DOHH2 (cell line): ENCODE measurements around the gene FMC1.

Source experiments
- H3F3A ChIP-seq: fragments of 200-600 bp; sonication (generic), shearing (Covaris generic); 2 replicates; pipeline ENCODE4 v1.6.0; 2016; ENCODE audit warnings: antibody characterized with exemption, mild to moderate bottlenecking; ENCODE audit not compliant: control insufficient read depth, insufficient read depth
- H3K27ac ChIP-seq: fragments of 200-600 bp; sonication (generic); 2 replicates; pipeline ENCODE4 v1.5.1; 2014; ENCODE audit warnings: low read depth, mild to moderate bottlenecking, low read length, moderate library complexity
- H3K27me3 ChIP-seq: fragments of 200-600 bp; sonication (generic); 2 replicates; pipeline ENCODE4 v1.6.1; 2014; ENCODE audit warnings: mild to moderate bottlenecking, low read length, mixed read lengths; ENCODE audit not compliant: control insufficient read depth
- H3K36me3 ChIP-seq: fragments of 200-600 bp; sonication (generic); 2 replicates; pipeline ENCODE4 v1.6.1; 2014; ENCODE audit warnings: mild to moderate bottlenecking, low read length, moderate library complexity, mixed read lengths; ENCODE audit not compliant: control insufficient read depth
- H3K4me1 ChIP-seq: fragments of 200-600 bp; sonication (generic); 2 replicates; pipeline ENCODE4 v1.6.1; 2014; ENCODE audit warnings: mild to moderate bottlenecking, low read length, mixed read lengths; ENCODE audit not compliant: control insufficient read depth
- H3K4me2 ChIP-seq: fragments of 200-600 bp; sonication (generic); 2 replicates; pipeline ENCODE4 v1.6.0; 2014; ENCODE audit warnings: mild to moderate bottlenecking, low read length, moderate library complexity
- H3K4me3 ChIP-seq: fragments of 200-600 bp; sonication (generic); 2 replicates; pipeline ENCODE4 v1.5.1; 2014; ENCODE audit warnings: mild to moderate bottlenecking, low read length, mixed read lengths
- H3K79me2 ChIP-seq: fragments of 200-600 bp; sonication (generic); 2 replicates; pipeline ENCODE4 v1.6.1; 2014; ENCODE audit warnings: mild to moderate bottlenecking, low read length, mixed read lengths; ENCODE audit not compliant: control insufficient read depth
- H3K9me2 ChIP-seq: fragments of 200-600 bp; sonication (generic); replicated peaks from 2 replicates; pipeline ENCODE4 v1.6.1; 2014; ENCODE audit warnings: mild to moderate bottlenecking, low read length, mixed read lengths; ENCODE audit not compliant: control insufficient read depth
- H3K9me3 ChIP-seq: fragments of 200-600 bp; sonication (generic); 2 replicates; pipeline ENCODE4 v1.6.1; 2014; ENCODE audit warnings: antibody characterized with exemption, low read length, mixed read lengths; ENCODE audit not compliant: control insufficient read depth, insufficient read depth
- H4K20me1 ChIP-seq: fragments of 200-600 bp; sonication (generic); 2 replicates; pipeline ENCODE4 v1.6.0; 2014; ENCODE audit warnings: low read depth, mild to moderate bottlenecking, antibody characterized with exemption, low read length, moderate library complexity; ENCODE audit not compliant: control insufficient read depth, insufficient read depth
- EZH2phosphoT487 ChIP-seq: fragments of 200-600 bp; sonication (generic); IDR thresholded peaks from 2 replicates; pipeline ENCODE4 v1.6.1; 2017; ENCODE audit warnings: borderline replicate concordance, mild to moderate bottlenecking, antibody characterized with exemption, low read length, moderate library complexity, mixed read lengths
- TF ChIP-seq, protein P1 (sequence below): fragments of 200-600 bp; sonication (generic); IDR thresholded peaks from one replicate; pipeline ENCODE4 v1.5.1; 2014; ENCODE audit warnings: antibody characterized with exemption, mild to moderate bottlenecking, low read depth, low read length; ENCODE audit not compliant: poor library complexity, severe bottlenecking

FMC1 gene

DNA sequence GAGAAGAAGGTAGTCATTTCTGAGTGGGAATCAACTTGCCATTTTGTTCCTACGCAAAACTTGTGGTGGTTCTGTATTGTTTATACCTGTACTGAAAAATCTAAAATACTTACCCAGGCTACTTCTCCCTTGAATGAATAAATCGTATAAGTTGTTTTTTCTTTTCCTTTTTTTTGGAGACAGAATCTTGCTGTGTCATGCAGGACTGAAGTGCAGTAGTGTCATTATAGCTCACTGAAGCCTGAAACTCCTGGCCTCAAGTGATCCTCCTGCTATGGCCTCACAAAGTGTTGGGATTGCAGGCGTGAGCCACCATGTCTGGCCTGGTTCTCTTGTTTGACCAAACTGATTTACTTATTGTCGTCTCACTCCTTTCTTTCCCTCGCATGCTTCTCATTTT, 46.5 kb downstream of the FMC1 start:
- TF ChIP-seq EZH2phosphoT487: no peak
- TF ChIP-seq, protein P1, sequence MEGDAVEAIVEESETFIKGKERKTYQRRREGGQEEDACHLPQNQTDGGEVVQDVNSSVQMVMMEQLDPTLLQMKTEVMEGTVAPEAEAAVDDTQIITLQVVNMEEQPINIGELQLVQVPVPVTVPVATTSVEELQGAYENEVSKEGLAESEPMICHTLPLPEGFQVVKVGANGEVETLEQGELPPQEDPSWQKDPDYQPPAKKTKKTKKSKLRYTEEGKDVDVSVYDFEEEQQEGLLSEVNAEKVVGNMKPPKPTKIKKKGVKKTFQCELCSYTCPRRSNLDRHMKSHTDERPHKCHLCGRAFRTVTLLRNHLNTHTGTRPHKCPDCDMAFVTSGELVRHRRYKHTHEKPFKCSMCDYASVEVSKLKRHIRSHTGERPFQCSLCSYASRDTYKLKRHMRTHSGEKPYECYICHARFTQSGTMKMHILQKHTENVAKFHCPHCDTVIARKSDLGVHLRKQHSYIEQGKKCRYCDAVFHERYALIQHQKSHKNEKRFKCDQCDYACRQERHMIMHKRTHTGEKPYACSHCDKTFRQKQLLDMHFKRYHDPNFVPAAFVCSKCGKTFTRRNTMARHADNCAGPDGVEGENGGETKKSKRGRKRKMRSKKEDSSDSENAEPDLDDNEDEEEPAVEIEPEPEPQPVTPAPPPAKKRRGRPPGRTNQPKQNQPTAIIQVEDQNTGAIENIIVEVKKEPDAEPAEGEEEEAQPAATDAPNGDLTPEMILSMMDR: no peak
- H3K9me2 ChIP-seq: no peaks in the 10 kb centered on the region
- H3K4me3 ChIP-seq: no peak overlapping the region
- no peaks in the 10 kb centered on the region for H3K9me3 ChIP-seq
- H3K4me2 ChIP-seq: no peak overlapping the region
- no peaks in the 10 kb centered on the region for H3K4me1 ChIP-seq
- peaks cover 82% of the 10 kb centered on the region for H3K36me3 ChIP-seq
- no peaks in the 10 kb centered on the region for H3F3A ChIP-seq
- H3K79me2 ChIP-seq: peaks cover 87% of the 10 kb centered on the region
- H3K27ac ChIP-seq: no peak overlapping the region
- H4K20me1 ChIP-seq: peaks cover 7% of the 10 kb centered on the region; the same call in 1 of the 2 replicates
- no peaks in the 10 kb centered on the region for H3K27me3 ChIP-seq

DNA sequence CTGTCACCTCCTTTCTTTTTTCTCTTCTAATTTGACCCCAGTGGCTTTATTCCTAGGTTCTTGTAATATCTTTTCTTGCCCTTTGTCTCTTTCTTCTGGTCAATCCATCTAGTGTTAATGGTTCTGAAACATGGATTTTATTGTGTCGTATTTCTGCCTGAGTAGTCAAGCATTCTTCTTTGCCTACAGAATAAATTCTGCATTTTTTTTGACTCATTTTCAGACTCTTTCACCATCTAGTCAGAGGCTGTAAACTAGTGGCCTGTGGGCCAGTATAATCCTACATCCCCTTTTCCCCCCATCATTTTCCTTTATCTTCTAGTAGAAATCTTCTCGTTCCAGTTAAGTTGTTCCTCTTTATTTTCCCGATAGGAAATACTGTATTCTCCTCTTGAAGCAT, 48.0 kb downstream of the FMC1 start:
- Histone ChIP-seq H3K36me3 (peaks cover 88% of the 10 kb centered on the region), H3K4me1 (no peaks in the 10 kb centered on the region), H3K4me3 (no peak overlapping the region), H3K27ac (no peak overlapping the region), H3F3A (no peaks in the 10 kb centered on the region), H3K79me2 (peaks cover 93% of the 10 kb centered on the region), H3K9me3 (no peaks in the 10 kb centered on the region), H4K20me1 (peaks cover 6% of the 10 kb centered on the region; the same call in 1 of the 2 replicates), H3K9me2 (no peaks in the 10 kb centered on the region), H3K4me2 (no peak overlapping the region), H3K27me3 (no peaks in the 10 kb centered on the region)
- TF ChIP-seq EZH2phosphoT487: no peak
- TF ChIP-seq, protein P1: no peak

DNA sequence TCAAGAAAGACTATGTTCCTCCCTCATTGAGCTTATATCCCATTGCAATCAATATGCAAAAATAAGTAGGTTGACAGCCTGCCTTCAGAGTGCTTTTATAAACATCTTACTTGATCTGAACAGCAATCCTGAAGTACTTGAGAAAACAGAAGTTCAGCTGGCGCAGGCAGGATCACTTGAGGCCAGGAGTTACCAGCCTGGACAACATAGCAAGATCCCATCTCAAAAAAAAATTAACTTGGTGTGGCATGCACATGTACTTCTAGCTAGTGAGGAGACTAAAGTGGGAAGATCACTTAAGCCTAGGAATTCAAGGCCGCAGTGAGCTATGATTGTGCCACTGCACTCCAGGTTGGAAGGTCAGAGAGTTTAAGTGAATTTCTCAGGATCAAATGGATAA, 48.6 kb downstream of the FMC1 start:
- Histone ChIP-seq H3K4me3 (no peak overlapping the region), H3K4me2 (no peak overlapping the region), H4K20me1 (peaks cover 6% of the 10 kb centered on the region; the same call in 1 of the 2 replicates), H3K9me3 (no peaks in the 10 kb centered on the region), H3K9me2 (no peaks in the 10 kb centered on the region), H3K27me3 (no peaks in the 10 kb centered on the region), H3F3A (no peaks in the 10 kb centered on the region), H3K79me2 (peaks cover 93% of the 10 kb centered on the region), H3K4me1 (no peaks in the 10 kb centered on the region), H3K27ac (no peak overlapping the region), H3K36me3 (peaks cover 88% of the 10 kb centered on the region)
- TF ChIP-seq, protein P1: no peak
- TF ChIP-seq EZH2phosphoT487: no peak
